ENCODE data around the gene ARL1. TPM values are rescaled to one million over a fixed set of nuclear protein-coding genes. Genes with fewer than 3 reads are reported as not detected.
"Not testable (repeated sequence)": the region's sequence is repeated elsewhere in the genome, so short reads cannot be mapped to it uniquely, and the experiment has no call there.

ARL1 gene
- 10 to 100 TPM; 61.1 to 68.9 TPM for total RNA-seq

- no peaks in the 10 kb centered on the region for H3K9me3 Mint-ChIP-seq
- peak within 1 kb of the TSS; percentile 96 for H3K27ac Mint-ChIP-seq
- peak within 1 kb of the TSS; percentile 96 to 97 for H3K4me3 Mint-ChIP-seq
- ATAC-seq (replicated peaks in 1 of 2), result peak; percentile 85 to 90
- H3K4me1 Mint-ChIP-seq (ENCODE audit: low read depth), result peaks cover 22% of the 10 kb centered on the region
- peaks cover 7% of the 10 kb centered on the region for H3K27me3 Mint-ChIP-seq (ENCODE audit: low read depth)
- H3K36me3 Mint-ChIP-seq (ENCODE audit: insufficient read depth in 2 of 2), result peaks cover 5 to 10% of the 10 kb centered on the region in 2 donors
- peak; percentile 89 for DNase-seq
Observed at GRCh38 chr12:101407436-101408345, at the start of gene ARL1. Gene ARL1 (minus strand): TSS chr12:101407772. CDS start chr12:101407645, 127 bp downstream.

GRCh38 chr12:101455685-101456084, 48.1 kb upstream of the ARL1 start:
- Mint-ChIP-seq H3K4me1 (ENCODE audit: low read depth) (peaks cover 11% of the 10 kb centered on the region), H3K9me3 (peaks cover 6 to 7% of the 10 kb centered on the region in 2 donors), H3K4me3 (peak overlapping the region in 1 of 2 donors; percentile 15), H3K27ac (no peak overlapping the region), H3K36me3 (ENCODE audit: insufficient read depth in 2 of 2) (peaks cover 4 to 7% of the 10 kb centered on the region in 2 donors), H3K27me3 (ENCODE audit: low read depth) (no peaks in the 10 kb centered on the region)
- DNase-seq, result peak; percentile 0 to 8
- peak; percentile 22 to 39 for ATAC-seq (replicated peaks in 1 of 2)

DNA sequence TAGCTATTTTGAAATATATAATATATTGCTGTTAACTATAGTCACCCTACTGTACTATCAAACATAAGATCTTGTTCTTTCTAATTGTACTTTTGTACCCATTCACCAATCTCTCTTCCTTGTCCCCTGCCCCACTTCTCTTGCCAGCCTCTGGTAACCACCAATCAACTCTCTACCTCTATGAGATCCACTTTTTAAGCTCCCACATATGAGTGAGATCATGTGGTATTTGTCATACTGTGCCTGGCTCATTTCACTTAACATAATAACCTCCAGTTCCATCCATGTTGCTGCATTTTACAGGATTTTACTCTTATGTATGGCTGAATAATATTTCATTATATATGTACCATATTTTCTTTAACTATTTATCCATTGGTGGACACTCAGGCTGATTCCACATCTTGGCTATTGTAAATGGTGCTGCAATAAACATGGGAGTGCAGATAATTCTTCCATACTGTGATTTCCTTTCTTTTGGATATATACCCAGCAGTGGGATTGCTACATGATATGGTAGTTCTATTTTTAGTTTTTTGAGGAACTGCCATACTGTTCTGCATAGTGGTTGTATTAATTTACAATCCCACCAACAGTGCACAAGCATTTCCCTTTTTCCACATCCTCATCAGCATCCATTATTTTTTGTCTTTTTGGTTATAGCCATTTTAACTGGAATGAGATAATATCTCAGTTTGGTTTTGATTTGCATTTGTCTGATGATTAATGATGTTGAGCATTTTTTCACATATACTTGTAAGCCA, 34.1 kb upstream of the ARL1 start:
- H3K27me3 Mint-ChIP-seq (ENCODE audit: low read depth), result peaks cover 12% of the 10 kb centered on the region
- ATAC-seq (replicated peaks in 1 of 2) (no peak), DNase-seq (no peak)
- H3K9me3 Mint-ChIP-seq, result no peaks in the 10 kb centered on the region
- no peaks in the 10 kb centered on the region for H3K36me3 Mint-ChIP-seq (ENCODE audit: insufficient read depth in 2 of 2)
- no peak overlapping the region for H3K4me3 Mint-ChIP-seq
- no peaks in the 10 kb centered on the region for H3K4me1 Mint-ChIP-seq (ENCODE audit: low read depth)
- H3K27ac Mint-ChIP-seq, result no peak overlapping the region

DNA sequence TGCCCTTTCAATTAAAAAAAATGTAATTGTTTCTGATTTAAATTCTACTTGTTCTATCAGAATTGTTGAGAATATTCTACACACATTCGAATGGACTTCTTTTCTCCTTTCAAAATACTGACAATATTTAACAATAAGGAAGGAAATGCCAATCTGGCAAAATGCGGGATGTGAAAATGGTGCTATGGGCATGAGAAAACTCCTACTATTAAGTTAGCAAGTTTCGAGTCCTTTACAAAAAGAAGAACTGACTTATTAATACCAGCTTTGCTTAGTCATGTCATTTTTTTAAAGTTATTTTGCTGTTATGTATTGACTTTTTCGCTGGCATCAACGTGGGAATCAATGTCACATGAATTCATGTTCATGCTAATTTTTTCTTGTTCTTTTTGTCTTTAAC, 31.7 kb upstream of the ARL1 start:
- Mint-ChIP-seq H3K27me3 (ENCODE audit: low read depth) (peaks cover 12% of the 10 kb centered on the region), H3K4me1 (ENCODE audit: low read depth) (no peaks in the 10 kb centered on the region), H3K27ac (no peak overlapping the region), H3K36me3 (ENCODE audit: insufficient read depth in 2 of 2) (no peaks in the 10 kb centered on the region), H3K4me3 (no peak overlapping the region), H3K9me3 (no peaks in the 10 kb centered on the region)
- DNase-seq (no peak), ATAC-seq (replicated peaks in 1 of 2) (no peak)

GRCh38 chr12:101436136-101436535, 28.6 kb upstream of the ARL1 start:
- ATAC-seq (replicated peaks in 1 of 2) (no peak), DNase-seq (no peak)
- H3K27ac Mint-ChIP-seq, result no peak overlapping the region
- peaks cover 6% of the 10 kb centered on the region for H3K27me3 Mint-ChIP-seq (ENCODE audit: low read depth)
- H3K4me1 Mint-ChIP-seq (ENCODE audit: low read depth), result no peaks in the 10 kb centered on the region
- H3K9me3 Mint-ChIP-seq, result no peaks in the 10 kb centered on the region
- no peak overlapping the region for H3K4me3 Mint-ChIP-seq
- no peaks in the 10 kb centered on the region for H3K36me3 Mint-ChIP-seq (ENCODE audit: insufficient read depth in 2 of 2)

DNA sequence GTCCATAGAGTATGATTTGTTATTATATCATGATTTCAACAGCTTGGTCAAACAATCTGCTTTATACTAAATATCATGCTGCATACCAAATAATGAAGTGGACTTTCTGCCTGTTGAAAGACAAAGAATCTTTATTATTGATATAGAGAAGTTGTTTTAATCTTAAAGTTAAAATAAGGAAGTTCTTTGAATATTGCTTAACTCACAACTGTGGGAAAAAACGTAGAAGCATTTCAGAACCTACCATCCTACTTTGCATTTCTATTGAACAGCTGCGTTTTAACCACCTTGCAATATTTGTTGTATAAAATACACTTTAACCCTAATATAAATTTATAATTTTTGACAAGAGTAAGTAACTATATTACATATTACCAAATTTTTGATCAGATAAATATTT, 22.9 kb upstream of the ARL1 start:
- H3K9me3 Mint-ChIP-seq, result no peaks in the 10 kb centered on the region
- H3K27me3 Mint-ChIP-seq (ENCODE audit: low read depth), result no peaks in the 10 kb centered on the region
- DNase-seq, result no peak
- no peaks in the 10 kb centered on the region for H3K4me1 Mint-ChIP-seq (ENCODE audit: low read depth)
- no peak overlapping the region for H3K4me3 Mint-ChIP-seq
- no peak overlapping the region for H3K27ac Mint-ChIP-seq
- no peaks in the 10 kb centered on the region for H3K36me3 Mint-ChIP-seq (ENCODE audit: insufficient read depth in 2 of 2)
- no peak for ATAC-seq (replicated peaks in 1 of 2)

DNA sequence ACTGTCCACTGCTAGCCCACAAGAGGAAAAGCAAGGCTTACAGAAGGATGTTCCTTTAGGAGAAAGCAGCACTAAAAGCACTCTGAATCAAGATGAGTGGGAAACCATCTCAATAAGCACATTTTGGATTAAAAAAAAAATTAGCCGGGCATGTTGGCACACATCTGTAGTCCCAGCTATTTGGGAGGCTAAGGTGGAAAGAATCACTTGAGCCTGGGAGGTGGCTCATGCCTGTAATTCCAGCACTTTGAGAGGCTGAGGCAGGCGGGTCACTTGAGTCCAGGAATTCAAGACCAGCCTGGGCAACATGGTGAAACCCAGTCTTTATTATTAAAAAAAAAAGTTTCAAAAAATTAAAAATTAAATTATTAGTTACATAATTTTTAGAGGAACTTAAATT, 17.0 kb upstream of the ARL1 start:
- Mint-ChIP-seq H3K9me3 (no peaks in the 10 kb centered on the region), H3K4me3 (no peak overlapping the region), H3K27ac (no peak overlapping the region), H3K27me3 (ENCODE audit: low read depth) (no peaks in the 10 kb centered on the region), H3K4me1 (ENCODE audit: low read depth) (no peaks in the 10 kb centered on the region), H3K36me3 (ENCODE audit: insufficient read depth in 2 of 2) (no peaks in the 10 kb centered on the region)
- ATAC-seq (replicated peaks in 1 of 2) (no peak), DNase-seq (no peak)

DNA sequence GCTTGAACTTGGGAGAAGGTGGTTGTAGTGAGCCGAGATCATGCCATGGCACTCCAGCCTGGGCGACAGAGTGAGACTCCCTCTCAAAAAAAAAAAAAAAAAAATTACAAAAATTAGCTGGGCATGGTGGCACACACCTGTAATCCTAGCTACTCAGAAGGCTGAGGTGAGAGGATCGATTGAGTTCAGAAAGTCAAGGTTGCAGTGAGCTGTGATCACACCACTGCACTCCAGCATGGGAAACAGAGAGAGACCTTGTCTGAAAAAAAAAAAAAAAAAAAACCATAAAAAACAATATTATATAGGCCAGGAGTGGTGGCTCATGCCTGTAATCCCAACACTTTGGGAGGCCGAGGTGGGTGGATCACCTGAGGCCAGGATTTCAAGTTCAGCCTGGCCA, 14.5 kb upstream of the ARL1 start:
- H3K4me1 Mint-ChIP-seq (ENCODE audit: low read depth); DNase-seq; H3K36me3 Mint-ChIP-seq (ENCODE audit: insufficient read depth in 2 of 2); H3K9me3 Mint-ChIP-seq; ATAC-seq (replicated peaks in 1 of 2); H3K4me3 Mint-ChIP-seq; H3K27ac Mint-ChIP-seq; H3K27me3 Mint-ChIP-seq (ENCODE audit: low read depth): not testable (repeated sequence)

GRCh38 chr12:101415228-101415627, 7.7 kb upstream of the ARL1 start:
- Mint-ChIP-seq H3K36me3 (ENCODE audit: insufficient read depth in 2 of 2) (no peaks in the 10 kb centered on the region), H3K4me1 (ENCODE audit: low read depth) (no peaks in the 10 kb centered on the region), H3K27me3 (ENCODE audit: low read depth) (peaks cover 9% of the 10 kb centered on the region), H3K27ac (no peak overlapping the region), H3K9me3 (no peaks in the 10 kb centered on the region), H3K4me3 (no peak overlapping the region)
- ATAC-seq (replicated peaks in 1 of 2) (no peak), DNase-seq (no peak)

DNA sequence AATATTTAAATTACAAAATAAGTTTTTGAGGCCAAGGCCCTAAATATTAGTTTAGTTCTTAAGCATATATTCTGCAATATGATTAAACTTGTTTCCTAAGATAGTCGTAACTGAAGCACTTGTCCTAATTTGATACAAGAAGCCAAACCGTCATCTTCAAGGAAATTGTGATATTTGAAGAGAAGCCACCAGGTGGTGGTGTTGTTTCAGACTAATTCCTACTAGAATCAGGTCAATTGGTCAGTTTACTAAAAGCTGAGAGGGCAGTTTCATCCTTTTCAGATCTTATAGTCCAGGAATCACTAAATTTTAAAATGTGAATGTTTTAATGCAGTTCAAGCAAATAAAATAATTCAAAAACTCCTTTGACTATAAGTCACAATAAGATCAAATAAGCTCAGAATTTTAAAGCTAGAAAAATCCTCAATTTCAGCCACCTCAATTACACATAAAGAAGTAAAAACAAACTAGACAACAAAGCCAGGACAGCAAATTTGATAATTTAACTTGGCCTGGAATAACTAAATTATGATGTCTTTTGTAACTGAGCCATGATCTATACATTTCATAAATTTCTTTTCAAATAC, 7.1 kb upstream of the ARL1 start:
- H3K27ac Mint-ChIP-seq, result no peak overlapping the region
- ATAC-seq (replicated peaks in 1 of 2) (no peak), DNase-seq (peak; percentile 13 to 34)
- no peak overlapping the region for H3K4me3 Mint-ChIP-seq
- no peaks in the 10 kb centered on the region for H3K9me3 Mint-ChIP-seq
- peaks cover 9% of the 10 kb centered on the region for H3K27me3 Mint-ChIP-seq (ENCODE audit: low read depth)
- H3K4me1 Mint-ChIP-seq (ENCODE audit: low read depth), result no peaks in the 10 kb centered on the region
- H3K36me3 Mint-ChIP-seq (ENCODE audit: insufficient read depth in 2 of 2), result no peaks in the 10 kb centered on the region

DNA sequence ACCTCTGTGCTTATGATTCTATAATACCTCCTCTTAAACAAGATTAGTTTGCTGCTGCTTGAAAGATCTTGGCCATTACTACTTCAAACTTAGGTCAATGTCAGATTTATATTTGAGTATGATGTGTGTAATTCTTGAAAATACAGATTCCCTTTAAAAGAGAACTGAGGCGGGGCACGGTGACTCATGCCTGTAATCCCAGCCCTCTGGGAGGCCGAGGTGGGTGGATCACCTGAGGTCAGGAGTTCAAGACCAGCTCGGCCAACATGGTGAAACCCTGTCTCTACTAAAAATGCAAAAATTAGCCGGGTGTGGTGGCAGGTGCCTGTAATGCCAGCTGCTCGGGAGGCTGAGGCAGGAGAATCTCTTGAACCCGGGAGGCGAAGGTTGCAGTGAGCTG, 2.6 kb upstream of the ARL1 start:
- ATAC-seq (replicated peaks in 1 of 2); H3K4me3 Mint-ChIP-seq; DNase-seq; H3K36me3 Mint-ChIP-seq (ENCODE audit: insufficient read depth in 2 of 2); H3K27ac Mint-ChIP-seq; H3K27me3 Mint-ChIP-seq (ENCODE audit: low read depth); H3K9me3 Mint-ChIP-seq: not testable (repeated sequence)
- peaks cover 14% of the 10 kb centered on the region for H3K4me1 Mint-ChIP-seq (ENCODE audit: low read depth)

GRCh38 chr12:101407049-101407435, 530 bp downstream of the ARL1 start:
- H3K9me3 Mint-ChIP-seq, result no peaks in the 10 kb centered on the region
- ATAC-seq (replicated peaks in 1 of 2) (peak; percentile 23 to 34), DNase-seq (no peak)
- peaks cover 22% of the 10 kb centered on the region for H3K4me1 Mint-ChIP-seq (ENCODE audit: low read depth)
- H3K27ac Mint-ChIP-seq, result peak overlapping the region; percentile 96
- H3K36me3 Mint-ChIP-seq (ENCODE audit: insufficient read depth in 2 of 2), result peaks cover 5 to 10% of the 10 kb centered on the region in 2 donors
- peak overlapping the region; percentile 96 to 97 for H3K4me3 Mint-ChIP-seq
- H3K27me3 Mint-ChIP-seq (ENCODE audit: low read depth), result peaks cover under 1% of the 10 kb centered on the region

DNA sequence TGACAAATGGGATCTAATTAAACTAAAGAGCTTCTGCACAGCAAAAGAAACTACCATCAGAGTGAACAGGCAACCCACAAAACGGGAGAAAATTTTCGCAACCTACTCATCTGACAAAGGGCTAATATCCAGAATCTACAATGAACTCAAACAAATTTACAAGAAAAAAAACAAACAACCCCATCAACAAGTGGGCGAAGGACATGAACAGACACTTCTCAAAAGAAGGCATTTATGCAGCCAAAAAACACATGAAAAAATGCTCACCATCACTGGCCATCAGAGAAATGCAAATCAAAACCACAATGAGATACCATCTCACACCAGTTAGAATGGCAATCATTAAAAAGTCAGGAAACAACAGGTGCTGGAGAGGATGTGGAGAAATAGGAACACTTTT, 16.4 kb downstream of the ARL1 start:
- H3K27ac Mint-ChIP-seq; H3K9me3 Mint-ChIP-seq; H3K4me3 Mint-ChIP-seq; ATAC-seq (replicated peaks in 1 of 2); DNase-seq; H3K4me1 Mint-ChIP-seq (ENCODE audit: low read depth); H3K27me3 Mint-ChIP-seq (ENCODE audit: low read depth): not testable (repeated sequence)
- H3K36me3 Mint-ChIP-seq (ENCODE audit: insufficient read depth in 2 of 2), result peaks cover 17 to 40% of the 10 kb centered on the region in 2 donors
